WTC11 (cell line): ENCODE measurements around the gene RND2.

Source experiments
- FOXK1 ChIP-seq: sonication (generic); formaldehyde crosslinking; IDR thresholded peaks from 2 replicates; pipeline ENCODE4 v1.8.0; 2022; ENCODE audit warnings: mild to moderate bottlenecking, moderate library complexity, missing genetic modification reagents
- KAT7 ChIP-seq: sonication (generic); formaldehyde crosslinking; IDR thresholded peaks from 2 replicates; pipeline ENCODE4 v1.8.1; 2023; ENCODE audit warnings: missing genetic modification reagents, mild to moderate bottlenecking, borderline replicate concordance
- NR2C2 ChIP-seq: sonication (generic); formaldehyde crosslinking; IDR thresholded peaks from 2 replicates; pipeline ENCODE4 v1.8.0; 2022; ENCODE audit warnings: mild to moderate bottlenecking, missing genetic modification reagents
- NR3C1 ChIP-seq: sonication (generic); formaldehyde crosslinking; conservative IDR thresholded peaks from 2 replicates; pipeline ENCODE4 v1.8.1; 2023; ENCODE audit warnings: low read depth, mild to moderate bottlenecking, missing genetic modification reagents
- RELA ChIP-seq: sonication (generic); formaldehyde crosslinking; IDR thresholded peaks from 2 replicates; pipeline ENCODE4 v1.8.1; 2022; ENCODE audit warnings: missing genetic modification reagents, mild to moderate bottlenecking, borderline replicate concordance
- SP1 ChIP-seq: sonication (generic); formaldehyde crosslinking; conservative IDR thresholded peaks from 2 replicates; pipeline ENCODE4 v1.8.1; 2022; ENCODE audit warnings: missing genetic modification reagents
- TEAD1 ChIP-seq: sonication (generic); formaldehyde crosslinking; IDR thresholded peaks from 2 replicates; pipeline ENCODE4 v1.8.0; 2022; ENCODE audit warnings: mild to moderate bottlenecking, missing genetic modification reagents
- TF ChIP-seq, protein P1 (sequence below): fragments of 200-600 bp; IDR thresholded peaks from 2 replicates; pipeline ENCODE4 v1.8.0; 2022; ENCODE audit warnings: antibody characterized with exemption
- TF ChIP-seq, protein P2 (sequence below): sonication (generic); formaldehyde crosslinking; IDR thresholded peaks from 2 replicates; pipeline ENCODE4 v1.8.0; 2023; ENCODE audit warnings: mild to moderate bottlenecking, missing genetic modification reagents
- TF ChIP-seq, protein P3 (sequence below): sonication (generic); formaldehyde crosslinking; IDR thresholded peaks from 2 replicates; pipeline ENCODE4 v1.8.1; 2023; ENCODE audit warnings: mild to moderate bottlenecking, missing genetic modification reagents, moderate library complexity
- TF ChIP-seq, protein P4 (sequence below): sonication (generic); formaldehyde crosslinking; IDR thresholded peaks from 2 replicates; pipeline ENCODE4 v1.8.1; 2023; ENCODE audit warnings: mild to moderate bottlenecking, moderate library complexity, missing genetic modification reagents
- TF ChIP-seq, protein P5 (sequence below): sonication (generic); formaldehyde crosslinking; IDR thresholded peaks from 2 replicates; pipeline ENCODE4 v1.8.1; 2022; ENCODE audit warnings: mild to moderate bottlenecking, missing genetic modification reagents, moderate library complexity, borderline replicate concordance
- TF ChIP-seq, protein P6 (sequence below): sonication (generic); formaldehyde crosslinking; IDR thresholded peaks from 2 replicates; pipeline ENCODE4 v1.8.1; 2022; ENCODE audit warnings: missing genetic modification reagents, borderline replicate concordance

DNA sequence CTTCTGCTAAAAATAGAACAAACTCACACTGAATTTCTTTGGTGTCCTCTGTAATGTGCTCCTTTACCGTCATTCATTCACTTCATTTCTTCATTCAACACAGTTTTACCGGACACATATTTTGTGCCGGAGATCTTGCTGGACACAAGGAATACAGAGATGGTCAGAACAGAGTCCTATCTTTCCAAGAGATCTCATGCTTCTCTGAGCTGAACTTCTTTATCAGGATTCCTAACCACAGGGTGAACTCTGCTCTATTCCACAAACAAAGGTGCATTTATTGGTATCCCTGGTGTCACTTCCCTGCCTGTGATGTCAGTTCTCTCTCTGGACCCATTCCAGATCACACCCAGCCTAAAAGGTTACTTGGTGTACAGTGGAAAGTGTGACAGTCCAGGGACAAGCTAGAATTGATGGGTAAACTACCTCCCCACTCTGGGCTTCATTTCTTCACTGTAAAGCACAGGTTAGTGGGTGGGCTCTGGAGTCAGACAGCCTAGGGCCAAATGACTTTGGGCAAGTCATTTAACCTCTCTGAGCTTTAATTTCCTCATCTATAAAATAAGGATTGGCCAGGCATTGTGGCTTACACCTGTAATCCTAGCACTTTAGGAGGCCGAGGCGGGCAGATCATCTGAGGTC lies 14.2 kb upstream of the RND2 start:
- TF ChIP-seq, protein P1, sequence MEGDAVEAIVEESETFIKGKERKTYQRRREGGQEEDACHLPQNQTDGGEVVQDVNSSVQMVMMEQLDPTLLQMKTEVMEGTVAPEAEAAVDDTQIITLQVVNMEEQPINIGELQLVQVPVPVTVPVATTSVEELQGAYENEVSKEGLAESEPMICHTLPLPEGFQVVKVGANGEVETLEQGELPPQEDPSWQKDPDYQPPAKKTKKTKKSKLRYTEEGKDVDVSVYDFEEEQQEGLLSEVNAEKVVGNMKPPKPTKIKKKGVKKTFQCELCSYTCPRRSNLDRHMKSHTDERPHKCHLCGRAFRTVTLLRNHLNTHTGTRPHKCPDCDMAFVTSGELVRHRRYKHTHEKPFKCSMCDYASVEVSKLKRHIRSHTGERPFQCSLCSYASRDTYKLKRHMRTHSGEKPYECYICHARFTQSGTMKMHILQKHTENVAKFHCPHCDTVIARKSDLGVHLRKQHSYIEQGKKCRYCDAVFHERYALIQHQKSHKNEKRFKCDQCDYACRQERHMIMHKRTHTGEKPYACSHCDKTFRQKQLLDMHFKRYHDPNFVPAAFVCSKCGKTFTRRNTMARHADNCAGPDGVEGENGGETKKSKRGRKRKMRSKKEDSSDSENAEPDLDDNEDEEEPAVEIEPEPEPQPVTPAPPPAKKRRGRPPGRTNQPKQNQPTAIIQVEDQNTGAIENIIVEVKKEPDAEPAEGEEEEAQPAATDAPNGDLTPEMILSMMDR: no peak
- TF ChIP-seq, protein P2, sequence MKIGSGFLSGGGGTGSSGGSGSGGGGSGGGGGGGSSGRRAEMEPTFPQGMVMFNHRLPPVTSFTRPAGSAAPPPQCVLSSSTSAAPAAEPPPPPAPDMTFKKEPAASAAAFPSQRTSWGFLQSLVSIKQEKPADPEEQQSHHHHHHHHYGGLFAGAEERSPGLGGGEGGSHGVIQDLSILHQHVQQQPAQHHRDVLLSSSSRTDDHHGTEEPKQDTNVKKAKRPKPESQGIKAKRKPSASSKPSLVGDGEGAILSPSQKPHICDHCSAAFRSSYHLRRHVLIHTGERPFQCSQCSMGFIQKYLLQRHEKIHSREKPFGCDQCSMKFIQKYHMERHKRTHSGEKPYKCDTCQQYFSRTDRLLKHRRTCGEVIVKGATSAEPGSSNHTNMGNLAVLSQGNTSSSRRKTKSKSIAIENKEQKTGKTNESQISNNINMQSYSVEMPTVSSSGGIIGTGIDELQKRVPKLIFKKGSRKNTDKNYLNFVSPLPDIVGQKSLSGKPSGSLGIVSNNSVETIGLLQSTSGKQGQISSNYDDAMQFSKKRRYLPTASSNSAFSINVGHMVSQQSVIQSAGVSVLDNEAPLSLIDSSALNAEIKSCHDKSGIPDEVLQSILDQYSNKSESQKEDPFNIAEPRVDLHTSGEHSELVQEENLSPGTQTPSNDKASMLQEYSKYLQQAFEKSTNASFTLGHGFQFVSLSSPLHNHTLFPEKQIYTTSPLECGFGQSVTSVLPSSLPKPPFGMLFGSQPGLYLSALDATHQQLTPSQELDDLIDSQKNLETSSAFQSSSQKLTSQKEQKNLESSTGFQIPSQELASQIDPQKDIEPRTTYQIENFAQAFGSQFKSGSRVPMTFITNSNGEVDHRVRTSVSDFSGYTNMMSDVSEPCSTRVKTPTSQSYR: no peak
- TF ChIP-seq NR2C2 (CRISPR knock-in tag) (no peak), KAT7 (no peak), FOXK1 (CRISPR knock-in tag) (no peak), NR3C1 (CRISPR knock-in tag) (no peak), SP1 (CRISPR knock-in tag) (no peak), TEAD1 (CRISPR knock-in tag) (no peak), RELA (no peak)
- TF ChIP-seq, protein P3, sequence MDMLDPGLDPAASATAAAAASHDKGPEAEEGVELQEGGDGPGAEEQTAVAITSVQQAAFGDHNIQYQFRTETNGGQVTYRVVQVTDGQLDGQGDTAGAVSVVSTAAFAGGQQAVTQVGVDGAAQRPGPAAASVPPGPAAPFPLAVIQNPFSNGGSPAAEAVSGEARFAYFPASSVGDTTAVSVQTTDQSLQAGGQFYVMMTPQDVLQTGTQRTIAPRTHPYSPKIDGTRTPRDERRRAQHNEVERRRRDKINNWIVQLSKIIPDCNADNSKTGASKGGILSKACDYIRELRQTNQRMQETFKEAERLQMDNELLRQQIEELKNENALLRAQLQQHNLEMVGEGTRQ (CRISPR knock-in tag): no peak
- TF ChIP-seq, protein P4, sequence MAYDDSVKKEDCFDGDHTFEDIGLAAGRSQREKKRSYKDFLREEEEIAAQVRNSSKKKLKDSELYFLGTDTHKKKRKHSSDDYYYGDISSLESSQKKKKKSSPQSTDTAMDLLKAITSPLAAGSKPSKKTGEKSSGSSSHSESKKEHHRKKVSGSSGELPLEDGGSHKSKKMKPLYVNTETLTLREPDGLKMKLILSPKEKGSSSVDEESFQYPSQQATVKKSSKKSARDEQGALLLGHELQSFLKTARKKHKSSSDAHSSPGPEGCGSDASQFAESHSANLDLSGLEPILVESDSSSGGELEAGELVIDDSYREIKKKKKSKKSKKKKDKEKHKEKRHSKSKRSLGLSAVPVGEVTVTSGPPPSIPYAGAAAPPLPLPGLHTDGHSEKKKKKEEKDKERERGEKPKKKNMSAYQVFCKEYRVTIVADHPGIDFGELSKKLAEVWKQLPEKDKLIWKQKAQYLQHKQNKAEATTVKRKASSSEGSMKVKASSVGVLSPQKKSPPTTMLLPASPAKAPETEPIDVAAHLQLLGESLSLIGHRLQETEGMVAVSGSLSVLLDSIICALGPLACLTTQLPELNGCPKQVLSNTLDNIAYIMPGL: no peak
- TF ChIP-seq, protein P5, sequence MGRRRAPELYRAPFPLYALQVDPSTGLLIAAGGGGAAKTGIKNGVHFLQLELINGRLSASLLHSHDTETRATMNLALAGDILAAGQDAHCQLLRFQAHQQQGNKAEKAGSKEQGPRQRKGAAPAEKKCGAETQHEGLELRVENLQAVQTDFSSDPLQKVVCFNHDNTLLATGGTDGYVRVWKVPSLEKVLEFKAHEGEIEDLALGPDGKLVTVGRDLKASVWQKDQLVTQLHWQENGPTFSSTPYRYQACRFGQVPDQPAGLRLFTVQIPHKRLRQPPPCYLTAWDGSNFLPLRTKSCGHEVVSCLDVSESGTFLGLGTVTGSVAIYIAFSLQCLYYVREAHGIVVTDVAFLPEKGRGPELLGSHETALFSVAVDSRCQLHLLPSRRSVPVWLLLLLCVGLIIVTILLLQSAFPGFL (CRISPR knock-in tag): no peak
- TF ChIP-seq, protein P6, sequence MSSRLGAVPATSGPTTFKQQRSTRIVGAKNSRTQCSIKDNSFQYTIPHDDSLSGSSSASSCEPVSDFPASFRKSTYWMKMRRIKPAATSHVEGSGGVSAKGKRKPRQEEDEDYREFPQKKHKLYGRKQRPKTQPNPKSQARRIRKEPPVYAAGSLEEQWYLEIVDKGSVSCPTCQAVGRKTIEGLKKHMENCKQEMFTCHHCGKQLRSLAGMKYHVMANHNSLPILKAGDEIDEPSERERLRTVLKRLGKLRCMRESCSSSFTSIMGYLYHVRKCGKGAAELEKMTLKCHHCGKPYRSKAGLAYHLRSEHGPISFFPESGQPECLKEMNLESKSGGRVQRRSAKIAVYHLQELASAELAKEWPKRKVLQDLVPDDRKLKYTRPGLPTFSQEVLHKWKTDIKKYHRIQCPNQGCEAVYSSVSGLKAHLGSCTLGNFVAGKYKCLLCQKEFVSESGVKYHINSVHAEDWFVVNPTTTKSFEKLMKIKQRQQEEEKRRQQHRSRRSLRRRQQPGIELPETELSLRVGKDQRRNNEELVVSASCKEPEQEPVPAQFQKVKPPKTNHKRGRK (CRISPR knock-in tag): no peak
